ENCODE measurements around the gene CEP350.

GRCh38 chr1:179955731-179956130 is 1.1 kb downstream of the CEP350 start:
- no peak for TF ChIP-seq POLR2A (IDR thresholded peaks at IDR 0.05)
- TF ChIP-seq, protein P1, sequence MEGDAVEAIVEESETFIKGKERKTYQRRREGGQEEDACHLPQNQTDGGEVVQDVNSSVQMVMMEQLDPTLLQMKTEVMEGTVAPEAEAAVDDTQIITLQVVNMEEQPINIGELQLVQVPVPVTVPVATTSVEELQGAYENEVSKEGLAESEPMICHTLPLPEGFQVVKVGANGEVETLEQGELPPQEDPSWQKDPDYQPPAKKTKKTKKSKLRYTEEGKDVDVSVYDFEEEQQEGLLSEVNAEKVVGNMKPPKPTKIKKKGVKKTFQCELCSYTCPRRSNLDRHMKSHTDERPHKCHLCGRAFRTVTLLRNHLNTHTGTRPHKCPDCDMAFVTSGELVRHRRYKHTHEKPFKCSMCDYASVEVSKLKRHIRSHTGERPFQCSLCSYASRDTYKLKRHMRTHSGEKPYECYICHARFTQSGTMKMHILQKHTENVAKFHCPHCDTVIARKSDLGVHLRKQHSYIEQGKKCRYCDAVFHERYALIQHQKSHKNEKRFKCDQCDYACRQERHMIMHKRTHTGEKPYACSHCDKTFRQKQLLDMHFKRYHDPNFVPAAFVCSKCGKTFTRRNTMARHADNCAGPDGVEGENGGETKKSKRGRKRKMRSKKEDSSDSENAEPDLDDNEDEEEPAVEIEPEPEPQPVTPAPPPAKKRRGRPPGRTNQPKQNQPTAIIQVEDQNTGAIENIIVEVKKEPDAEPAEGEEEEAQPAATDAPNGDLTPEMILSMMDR (IDR thresholded peaks at IDR 0.05), result no peak
- TF ChIP-seq POLR2AphosphoS5 (IDR thresholded peaks at IDR 0.05), result no peak
- no peak for TF ChIP-seq EP300 (IDR thresholded peaks at IDR 0.05)
